ENCODE results near the gene DNAH10.

DNA sequence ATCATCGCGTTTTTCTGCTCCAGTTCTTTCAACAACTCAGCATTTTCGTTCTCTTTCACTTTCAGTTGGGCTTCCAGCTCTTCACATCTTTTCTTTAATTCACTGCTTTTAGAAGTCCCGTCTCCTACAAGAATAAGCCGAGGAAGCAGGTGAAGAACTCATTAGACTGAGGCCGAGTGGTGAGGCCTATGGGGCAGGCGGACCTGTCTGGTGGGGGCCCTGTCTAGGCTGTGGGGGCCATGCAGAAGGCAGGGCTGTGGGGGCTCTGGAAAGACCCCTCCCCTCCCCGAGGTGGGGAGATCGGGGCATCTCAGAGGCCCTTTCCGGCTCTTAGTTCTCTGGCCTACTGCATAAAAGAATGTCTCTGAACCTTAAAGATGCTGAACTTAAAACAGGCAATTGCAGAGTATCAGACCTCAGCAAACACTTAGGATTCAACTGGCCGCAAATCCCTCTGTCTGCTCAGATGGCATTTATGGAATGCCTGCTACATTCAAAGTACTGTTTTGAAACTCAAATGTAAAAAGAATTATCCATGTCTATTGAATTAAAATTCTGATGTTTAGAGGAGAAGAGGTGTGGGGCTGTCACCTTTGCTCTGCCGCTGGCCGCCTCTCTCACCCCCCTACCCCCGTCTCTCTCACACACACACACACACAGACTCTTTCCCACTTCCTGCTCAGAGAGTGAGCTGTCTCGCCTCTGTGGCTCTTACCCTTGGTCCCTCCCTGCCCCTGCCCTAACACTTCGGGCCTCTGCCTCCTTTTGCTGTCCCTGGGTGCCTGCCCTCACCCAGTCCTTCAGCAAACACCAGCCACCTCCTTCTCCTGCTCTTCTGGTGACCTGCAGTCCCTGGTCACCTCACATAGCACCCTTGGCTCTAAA, 175.8 kb downstream of the DNAH10 start:
- TF ChIP-seq, protein P1, sequence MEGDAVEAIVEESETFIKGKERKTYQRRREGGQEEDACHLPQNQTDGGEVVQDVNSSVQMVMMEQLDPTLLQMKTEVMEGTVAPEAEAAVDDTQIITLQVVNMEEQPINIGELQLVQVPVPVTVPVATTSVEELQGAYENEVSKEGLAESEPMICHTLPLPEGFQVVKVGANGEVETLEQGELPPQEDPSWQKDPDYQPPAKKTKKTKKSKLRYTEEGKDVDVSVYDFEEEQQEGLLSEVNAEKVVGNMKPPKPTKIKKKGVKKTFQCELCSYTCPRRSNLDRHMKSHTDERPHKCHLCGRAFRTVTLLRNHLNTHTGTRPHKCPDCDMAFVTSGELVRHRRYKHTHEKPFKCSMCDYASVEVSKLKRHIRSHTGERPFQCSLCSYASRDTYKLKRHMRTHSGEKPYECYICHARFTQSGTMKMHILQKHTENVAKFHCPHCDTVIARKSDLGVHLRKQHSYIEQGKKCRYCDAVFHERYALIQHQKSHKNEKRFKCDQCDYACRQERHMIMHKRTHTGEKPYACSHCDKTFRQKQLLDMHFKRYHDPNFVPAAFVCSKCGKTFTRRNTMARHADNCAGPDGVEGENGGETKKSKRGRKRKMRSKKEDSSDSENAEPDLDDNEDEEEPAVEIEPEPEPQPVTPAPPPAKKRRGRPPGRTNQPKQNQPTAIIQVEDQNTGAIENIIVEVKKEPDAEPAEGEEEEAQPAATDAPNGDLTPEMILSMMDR (IDR thresholded peaks at IDR 0.05; ENCODE audit: low read depth, low read length), result no peak
- TF ChIP-seq POLR2A (IDR thresholded peaks at IDR 0.05; ENCODE audit: extremely low read depth, insufficient read length), result no peak
- TF ChIP-seq, protein P2, sequence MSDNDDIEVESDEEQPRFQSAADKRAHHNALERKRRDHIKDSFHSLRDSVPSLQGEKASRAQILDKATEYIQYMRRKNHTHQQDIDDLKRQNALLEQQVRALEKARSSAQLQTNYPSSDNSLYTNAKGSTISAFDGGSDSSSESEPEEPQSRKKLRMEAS (IDR thresholded peaks at IDR 0.05; ENCODE audit: low read depth, low read length), result no peak
- no peak for TF ChIP-seq MYC (IDR thresholded peaks at IDR 0.05; ENCODE audit: low read depth, low read length)

Measured in NB4 (cell line).